Tibial artery (tissue), 4 donors: ENCODE data around the gene PPP1R1A.

Experiments
- DNase-seq, 2 donors: peaks; one replicate each; pipeline ENCODE4 v3.0.0-alpha.2; 2019
- H3K27ac ChIP-seq, 2 donors: fragments of 200-600 bp; sonication (generic) in 1 of 2; 1 replicate in 1 of 2; 2 replicates in 1 of 2; pipeline ENCODE4 v1.5.1; 2018 to 2019; ENCODE audit warnings: mild to moderate bottlenecking in 1 of 2
- H3K27me3 ChIP-seq, 2 donors: fragments of 200-600 bp; sonication (generic) in 1 of 2; one replicate each; pipeline versions ENCODE4 v1.5.1 to v1.6.0; 2016 to 2019
- H3K36me3 ChIP-seq, 3 donors: fragments of 200-600 bp; sonication (generic) in 2 of 3; one replicate each; pipeline ENCODE4 v1.5.1; 2016 to 2019; ENCODE audit warnings: mild to moderate bottlenecking in 2 of 3
- H3K4me1 ChIP-seq, 4 donors: fragments of 200-600 bp; sonication (generic) in 2 of 4; 1 replicate in 3 of 4; 2 replicates in 1 of 4; pipeline ENCODE4 v1.5.1; 2016 to 2019
- H3K4me3 ChIP-seq, 2 donors: fragments of 200-600 bp; sonication (generic) in 1 of 2; 1 replicate in 1 of 2; 2 replicates in 1 of 2; pipeline ENCODE4 v1.5.1; 2018 to 2019; ENCODE audit warnings: mild to moderate bottlenecking in 2 of 2
- H3K9me3 ChIP-seq, 3 donors: fragments of 200-600 bp; sonication (generic) in 1 of 3; one replicate each; pipeline ENCODE4 v1.5.1; 2016 to 2019
- intact Hi-C: fragments of 100-400 bp; cut with DNase I; formaldehyde crosslinking; loops from one replicate; pipeline ENCODE4 v1.15.0; 2023; ENCODE audit warnings: low total_unique reads
- TF ChIP-seq, protein P1 (sequence below), 2 experiments: fragments of 200-600 bp in 1 of 2; fragments of 450-650 bp in 1 of 2; IDR thresholded peaks; one replicate each; pipeline ENCODE4 v1.5.1; 2017 to 2019; ENCODE audit warnings: antibody characterized with exemption in 2 of 2, mild to moderate bottlenecking in 1 of 2, moderate library complexity in 1 of 2

Gene PPP1R1A

DNA sequence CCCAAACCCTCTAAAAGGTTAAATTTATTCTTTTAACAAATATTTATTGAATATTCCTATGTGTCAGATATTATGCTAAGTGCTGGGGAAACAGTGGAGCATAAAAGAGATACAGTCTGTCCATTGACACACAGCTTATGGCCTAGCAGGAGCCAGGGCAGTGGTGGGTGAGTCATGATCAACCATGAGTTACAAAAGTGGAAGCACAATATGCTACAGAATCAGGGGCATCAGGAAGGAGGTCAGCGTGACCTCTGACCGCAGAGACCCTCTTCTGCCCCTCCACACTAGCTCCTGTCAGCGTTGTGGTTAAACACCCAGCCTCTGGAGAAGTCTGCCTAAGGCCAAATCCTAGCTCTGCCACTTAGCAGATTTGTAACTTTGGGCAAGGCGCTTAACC, 4.7 kb upstream of the PPP1R1A start:
- peaks cover 0 to 17% (median 7%) of the 10 kb centered on the region in 4 donors for H3K4me1 ChIP-seq
- no peaks in the 10 kb centered on the region for H3K9me3 ChIP-seq
- intact Hi-C loops, result no loop called here
- H3K27me3 ChIP-seq, result no peaks in the 10 kb centered on the region
- TF ChIP-seq, protein P1, sequence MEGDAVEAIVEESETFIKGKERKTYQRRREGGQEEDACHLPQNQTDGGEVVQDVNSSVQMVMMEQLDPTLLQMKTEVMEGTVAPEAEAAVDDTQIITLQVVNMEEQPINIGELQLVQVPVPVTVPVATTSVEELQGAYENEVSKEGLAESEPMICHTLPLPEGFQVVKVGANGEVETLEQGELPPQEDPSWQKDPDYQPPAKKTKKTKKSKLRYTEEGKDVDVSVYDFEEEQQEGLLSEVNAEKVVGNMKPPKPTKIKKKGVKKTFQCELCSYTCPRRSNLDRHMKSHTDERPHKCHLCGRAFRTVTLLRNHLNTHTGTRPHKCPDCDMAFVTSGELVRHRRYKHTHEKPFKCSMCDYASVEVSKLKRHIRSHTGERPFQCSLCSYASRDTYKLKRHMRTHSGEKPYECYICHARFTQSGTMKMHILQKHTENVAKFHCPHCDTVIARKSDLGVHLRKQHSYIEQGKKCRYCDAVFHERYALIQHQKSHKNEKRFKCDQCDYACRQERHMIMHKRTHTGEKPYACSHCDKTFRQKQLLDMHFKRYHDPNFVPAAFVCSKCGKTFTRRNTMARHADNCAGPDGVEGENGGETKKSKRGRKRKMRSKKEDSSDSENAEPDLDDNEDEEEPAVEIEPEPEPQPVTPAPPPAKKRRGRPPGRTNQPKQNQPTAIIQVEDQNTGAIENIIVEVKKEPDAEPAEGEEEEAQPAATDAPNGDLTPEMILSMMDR (IDR thresholded peaks at IDR 0.05), result no peak
- H3K36me3 ChIP-seq, result no peaks in the 10 kb centered on the region
- H3K27ac ChIP-seq, result no peak overlapping the region
- no peak overlapping the region for H3K4me3 ChIP-seq
- DNase-seq, result no peak

DNA sequence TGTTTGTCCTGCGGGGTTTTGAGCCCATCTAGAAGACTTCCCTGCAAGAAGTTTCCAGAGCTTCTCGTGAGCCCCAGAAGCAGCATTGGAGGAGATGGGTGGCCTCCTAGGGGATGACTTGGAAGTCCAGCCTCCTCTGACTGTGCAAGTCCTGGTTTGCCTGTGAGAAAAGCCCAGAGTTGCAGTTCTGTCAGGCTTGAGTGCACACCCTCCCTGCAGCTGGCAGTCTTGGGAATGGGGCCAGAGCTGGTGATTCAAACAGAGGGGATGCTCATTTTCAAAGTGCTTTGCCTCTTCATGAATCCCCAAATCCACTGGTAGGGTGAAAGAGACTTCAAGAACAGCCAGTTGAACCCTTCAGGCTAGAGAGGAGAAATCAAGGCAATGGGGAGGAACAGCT, 3.9 kb upstream of the PPP1R1A start:
- intact Hi-C loops, result no loop called here
- Histone ChIP-seq H3K9me3 (no peaks in the 10 kb centered on the region), H3K4me1 (peaks cover 0 to 25% (median 15%) of the 10 kb centered on the region in 4 donors), H3K27me3 (no peaks in the 10 kb centered on the region), H3K27ac (no peak overlapping the region), H3K4me3 (no peak overlapping the region), H3K36me3 (no peaks in the 10 kb centered on the region)
- TF ChIP-seq, protein P1 (IDR thresholded peaks at IDR 0.05), result no peak
- DNase-seq, result no peak

GRCh38 chr12:54590978-54591591, 2.6 kb upstream of the PPP1R1A start:
- TF ChIP-seq, protein P1 (IDR thresholded peaks at IDR 0.05), result no peak
- no peaks in the 10 kb centered on the region for H3K9me3 ChIP-seq
- no peak for DNase-seq
- H3K4me3 ChIP-seq, result no peak overlapping the region
- no peaks in the 10 kb centered on the region for H3K36me3 ChIP-seq
- peak overlapping the region; percentile 17 to 39 for H3K27ac ChIP-seq
- no peaks in the 10 kb centered on the region for H3K27me3 ChIP-seq
- intact Hi-C loops, result no loop called here
- H3K4me1 ChIP-seq, result peaks cover 0 to 34% (median 22%) of the 10 kb centered on the region in 4 donors

DNA sequence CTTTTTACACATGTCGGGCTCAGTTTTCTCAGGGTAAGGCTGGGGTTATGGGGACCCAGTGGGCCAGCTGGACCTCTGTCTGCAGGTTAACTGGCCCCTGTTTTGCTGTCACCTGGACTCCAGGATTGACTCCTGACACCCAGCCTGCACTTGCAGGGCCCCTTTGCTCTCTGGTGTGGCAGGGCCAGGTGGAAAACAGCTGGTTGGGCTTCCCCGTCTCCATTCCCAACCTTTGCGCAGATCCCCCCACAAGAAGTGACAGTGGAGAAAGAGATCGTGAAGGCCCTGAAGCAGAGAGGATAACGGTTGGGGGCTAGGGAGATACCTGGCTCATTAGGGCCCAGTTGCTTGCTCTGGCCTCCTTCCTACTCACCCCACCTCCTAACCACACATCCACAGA, 1.5 kb upstream of the PPP1R1A start:
- intact Hi-C loops, result no loop called here
- no peaks in the 10 kb centered on the region for H3K36me3 ChIP-seq
- TF ChIP-seq, protein P1 (IDR thresholded peaks at IDR 0.05), result no peak
- DNase-seq, result no peak
- H3K27me3 ChIP-seq, result no peaks in the 10 kb centered on the region
- H3K9me3 ChIP-seq, result no peaks in the 10 kb centered on the region
- no peak overlapping the region for H3K4me3 ChIP-seq
- peaks cover 0 to 34% (median 22%) of the 10 kb centered on the region in 4 donors for H3K4me1 ChIP-seq
- peak overlapping the region in 1 of 2 donors; percentile 39 for H3K27ac ChIP-seq

GRCh38 chr12:54588890-54589267, 420 bp upstream of the PPP1R1A start:
- H3K27me3 ChIP-seq, result no peaks in the 10 kb centered on the region
- DNase-seq, result no peak
- peaks cover 0 to under 1% (median 0%) of the 10 kb centered on the region in 3 donors for H3K36me3 ChIP-seq
- H3K4me3 ChIP-seq, result peak overlapping the region; percentile 63 to 80
- H3K27ac ChIP-seq, result peak overlapping the region in 1 of 2 donors; percentile 72
- TF ChIP-seq, protein P1 (IDR thresholded peaks at IDR 0.05), result no peak
- intact Hi-C loops, result no loop called here
- H3K4me1 ChIP-seq, result peaks cover 0 to 34% (median 22%) of the 10 kb centered on the region in 4 donors
- no peaks in the 10 kb centered on the region for H3K9me3 ChIP-seq
